Karpas-422 (cell line): ENCODE results near the gene NEDD9. TPM values are rescaled to one million over a fixed set of nuclear protein-coding genes. Genes with fewer than 3 reads are reported as not detected.

Experiments used
- DNase-seq: peaks from one replicate; pipeline ENCODE4 v3.0.0-alpha.2; 2015
- H2AFZ ChIP-seq: fragments of 200-600 bp; sonication (generic); 2 replicates; pipeline ENCODE4 v1.6.1; 2014; ENCODE audit warnings: antibody characterized with exemption, low read length, mixed read lengths
- H3K27ac ChIP-seq: fragments of 200-600 bp; sonication (generic); 2 replicates; pipeline ENCODE4 v1.5.1; 2014; ENCODE audit warnings: mild to moderate bottlenecking, low read length, moderate library complexity
- H3K27me3 ChIP-seq: fragments of 200-600 bp; sonication (generic); 2 replicates; pipeline ENCODE4 v1.6.1; 2014; ENCODE audit warnings: low read length, mixed read lengths
- H3K36me3 ChIP-seq: fragments of 200-600 bp; sonication (generic); 2 replicates; pipeline ENCODE4 v1.6.1; 2014; ENCODE audit warnings: low read length, mixed read lengths; ENCODE audit not compliant: insufficient read depth
- H3K4me1 ChIP-seq: fragments of 200-600 bp; sonication (generic); 2 replicates; pipeline ENCODE4 v1.6.1; 2014; ENCODE audit warnings: mild to moderate bottlenecking, low read length, mixed read lengths
- H3K4me2 ChIP-seq: fragments of 200-600 bp; sonication (generic); 2 replicates; pipeline ENCODE4 v1.6.1; 2014; ENCODE audit warnings: low read length, low read depth, mild to moderate bottlenecking; ENCODE audit not compliant: poor library complexity, severe bottlenecking
- H3K4me3 ChIP-seq: fragments of 200-600 bp; sonication (generic); 2 replicates; pipeline ENCODE4 v1.5.1; 2014; ENCODE audit warnings: mild to moderate bottlenecking, antibody characterized with exemption, low read length, mixed read lengths
- H3K79me2 ChIP-seq: fragments of 200-600 bp; sonication (generic); 2 replicates; pipeline ENCODE4 v1.6.1; 2014; ENCODE audit warnings: mild to moderate bottlenecking, low read length, mixed read lengths
- H3K9ac ChIP-seq: fragments of 200-600 bp; sonication (generic); 2 replicates; pipeline ENCODE4 v1.6.0; 2014; ENCODE audit warnings: low read length
- H3K9me2 ChIP-seq: fragments of 200-600 bp; sonication (generic), shearing (Covaris generic); replicated peaks from 2 replicates; pipeline ENCODE4 v1.6.0; 2014; ENCODE audit warnings: mild to moderate bottlenecking, low read length, moderate library complexity; ENCODE audit not compliant: insufficient read depth
- H3K9me3 ChIP-seq: fragments of 300-700, 200-600 bp; sonication (generic); 2 replicates; pipeline ENCODE4 v1.6.1; 2014; ENCODE audit warnings: low read length, mixed read lengths
- H4K20me1 ChIP-seq: fragments of 200-600 bp; sonication (generic); 2 replicates; pipeline ENCODE4 v1.6.1; 2014; ENCODE audit warnings: mild to moderate bottlenecking, antibody characterized with exemption, low read length, low read depth; ENCODE audit not compliant: insufficient read depth
- total RNA-seq: library from RNA; depleted of rRNA; stranded (reverse); fragments of >200 nt; shearing (Covaris generic); gene quantifications from 2 replicates; pipeline ENCODE4 v1.2.3, GENCODE V29; 2014; ENCODE audit warnings: low replicate concordance

NEDD9 gene
- total RNA-seq, 1 experiment from 2014 or later = 3.8 TPM

- Histone ChIP-seq H2AFZ (no peak overlapping the region), H3K9ac (no peak overlapping the region), H3K4me3 (no peak overlapping the region), H3K4me2 (no peak overlapping the region), H3K27me3 (no peaks in the 10 kb centered on the region), H3K79me2 (no peaks in the 10 kb centered on the region), H3K36me3 (no peaks in the 10 kb centered on the region), H3K4me1 (no peaks in the 10 kb centered on the region), H3K9me3 (no peaks in the 10 kb centered on the region), H4K20me1 (no peaks in the 10 kb centered on the region), H3K27ac (no peak overlapping the region), H3K9me2 (no peaks in the 10 kb centered on the region)
- no peak for DNase-seq
These were observed 34.5 kb upstream of the NEDD9 start for GRCh38 chr6:11266926-11267325.

- Histone ChIP-seq H3K4me1 (no peaks in the 10 kb centered on the region), H3K4me2 (no peak overlapping the region), H3K36me3 (no peaks in the 10 kb centered on the region), H3K9me2 (no peaks in the 10 kb centered on the region), H2AFZ (no peak overlapping the region), H3K4me3 (no peak overlapping the region), H4K20me1 (no peaks in the 10 kb centered on the region), H3K9ac (no peak overlapping the region), H3K27ac (no peak overlapping the region), H3K27me3 (no peaks in the 10 kb centered on the region), H3K9me3 (no peaks in the 10 kb centered on the region), H3K79me2 (no peaks in the 10 kb centered on the region)
- no peak for DNase-seq
These were observed 33.5 kb upstream of the NEDD9 start for GRCh38 chr6:11265932-11266331.

- Histone ChIP-seq H3K9me2 (no peaks in the 10 kb centered on the region), H3K36me3 (no peaks in the 10 kb centered on the region), H2AFZ (no peak overlapping the region), H4K20me1 (no peaks in the 10 kb centered on the region), H3K4me1 (no peaks in the 10 kb centered on the region), H3K4me2 (no peak overlapping the region), H3K9ac (no peak overlapping the region), H3K27me3 (no peaks in the 10 kb centered on the region), H3K9me3 (no peaks in the 10 kb centered on the region), H3K27ac (no peak overlapping the region), H3K79me2 (no peaks in the 10 kb centered on the region), H3K4me3 (no peak overlapping the region)
- peak; percentile 66 for DNase-seq
These were observed 31.6 kb upstream of the NEDD9 start for GRCh38 chr6:11264100-11264499.

GRCh38 chr6:11263291-11263775 lies 30.9 kb upstream of the NEDD9 start:
- H3K9me3 ChIP-seq = no peaks in the 10 kb centered on the region
- H3K4me3 ChIP-seq = no peak overlapping the region
- no peak overlapping the region for H3K4me2 ChIP-seq
- H2AFZ ChIP-seq = no peak overlapping the region
- no peak for DNase-seq
- no peaks in the 10 kb centered on the region for H3K36me3 ChIP-seq
- H3K9ac ChIP-seq = no peak overlapping the region
- H3K27ac ChIP-seq = no peak overlapping the region
- no peaks in the 10 kb centered on the region for H3K4me1 ChIP-seq
- no peaks in the 10 kb centered on the region for H4K20me1 ChIP-seq
- no peaks in the 10 kb centered on the region for H3K79me2 ChIP-seq
- H3K9me2 ChIP-seq = no peaks in the 10 kb centered on the region
- H3K27me3 ChIP-seq = no peaks in the 10 kb centered on the region

GRCh38 chr6:11262242-11262641 lies 29.8 kb upstream of the NEDD9 start:
- Histone ChIP-seq H3K27me3 (no peaks in the 10 kb centered on the region), H3K4me3 (no peak overlapping the region), H3K36me3 (no peaks in the 10 kb centered on the region), H3K27ac (no peak overlapping the region), H3K9ac (no peak overlapping the region), H3K79me2 (no peaks in the 10 kb centered on the region), H4K20me1 (no peaks in the 10 kb centered on the region), H3K9me2 (no peaks in the 10 kb centered on the region), H3K4me2 (no peak overlapping the region), H2AFZ (no peak overlapping the region), H3K4me1 (no peaks in the 10 kb centered on the region), H3K9me3 (no peaks in the 10 kb centered on the region)
- no peak for DNase-seq

- H3K27ac ChIP-seq = no peak overlapping the region
These were observed 28.0 kb upstream of the NEDD9 start for GRCh38 chr6:11260249-11261038.

GRCh38 chr6:11258260-11259237 lies 26.1 kb upstream of the NEDD9 start:
- no peak overlapping the region for H2AFZ ChIP-seq

More at GRCh38 chr6:11260249-11261038, 28.0 kb upstream of the NEDD9 start:
- Histone ChIP-seq H3K9me2 (no peaks in the 10 kb centered on the region), H2AFZ (no peak overlapping the region), H3K9me3 (no peaks in the 10 kb centered on the region), H3K79me2 (no peaks in the 10 kb centered on the region), H3K9ac (no peak overlapping the region), H3K4me1 (no peaks in the 10 kb centered on the region), H4K20me1 (no peaks in the 10 kb centered on the region), H3K4me2 (no peak overlapping the region), H3K27me3 (no peaks in the 10 kb centered on the region), H3K36me3 (no peaks in the 10 kb centered on the region), H3K4me3 (no peak overlapping the region)
- DNase-seq = no peak

GRCh38 chr6:11255610-11256009 lies 23.1 kb upstream of the NEDD9 start:
- Histone ChIP-seq H3K27me3 (no peaks in the 10 kb centered on the region), H3K9me2 (no peaks in the 10 kb centered on the region), H2AFZ (no peak overlapping the region), H4K20me1 (no peaks in the 10 kb centered on the region), H3K4me3 (no peak overlapping the region), H3K9ac (no peak overlapping the region), H3K4me2 (no peak overlapping the region), H3K27ac (no peak overlapping the region), H3K79me2 (no peaks in the 10 kb centered on the region), H3K36me3 (no peaks in the 10 kb centered on the region), H3K4me1 (no peaks in the 10 kb centered on the region), H3K9me3 (no peaks in the 10 kb centered on the region)
- no peak for DNase-seq

More at GRCh38 chr6:11258260-11259237, 26.1 kb upstream of the NEDD9 start:
- Histone ChIP-seq H3K9ac (no peak overlapping the region), H3K9me2 (no peaks in the 10 kb centered on the region), H3K4me2 (no peak overlapping the region), H3K4me3 (no peak overlapping the region), H4K20me1 (no peaks in the 10 kb centered on the region), H3K9me3 (no peaks in the 10 kb centered on the region), H3K27me3 (no peaks in the 10 kb centered on the region), H3K27ac (no peak overlapping the region), H3K4me1 (no peaks in the 10 kb centered on the region), H3K36me3 (no peaks in the 10 kb centered on the region), H3K79me2 (no peaks in the 10 kb centered on the region)
- no peak for DNase-seq
